NCI-H510A treated with DMSO at 0.1 percent for 48 hours (cell line): ENCODE results near the gene GLYATL3.

Experiments
- DNase-seq: peaks from one replicate; lab custom pipeline; 2025; lab: John Stamatoyannopoulos, UW

GLYATL3 gene

GRCh38 chr6:49514571-49515484 is 15.1 kb downstream of the GLYATL3 start:
- DNase-seq: no peak

GRCh38 chr6:49515485-49516146 is 15.9 kb downstream of the GLYATL3 start:
- no peak for DNase-seq

GRCh38 chr6:49516147-49516505 is 16.4 kb downstream of the GLYATL3 start:
- no peak for DNase-seq

- no peak for DNase-seq
These were observed 18.2 kb downstream of the GLYATL3 start for GRCh38 chr6:49517919-49518318.

- DNase-seq: no peak
These were observed 19.9 kb downstream of the GLYATL3 start for GRCh38 chr6:49519660-49520059.

GRCh38 chr6:49522710-49523593 is 23.2 kb downstream of the GLYATL3 start:
- DNase-seq: peak; percentile 25

- DNase-seq: no peak
These were observed 24.2 kb downstream of the GLYATL3 start for GRCh38 chr6:49523901-49524300.

- no peak for DNase-seq
These were observed 24.8 kb downstream of the GLYATL3 start for GRCh38 chr6:49524541-49524940.

GRCh38 chr6:49526598-49526997 is 26.9 kb downstream of the GLYATL3 start:
- DNase-seq: no peak

GRCh38 chr6:49527320-49527719 is 27.6 kb downstream of the GLYATL3 start:
- no peak for DNase-seq

GRCh38 chr6:49528571-49528970 is 28.8 kb downstream of the GLYATL3 start:
- no peak for DNase-seq

GRCh38 chr6:49530141-49530776 is 30.5 kb downstream of the GLYATL3 start:
- no peak for DNase-seq

GRCh38 chr6:49531774-49532569 is 32.2 kb downstream of the GLYATL3 start:
- peak; percentile 94 for DNase-seq

GRCh38 chr6:49535795-49536194 is 36.1 kb downstream of the GLYATL3 start:
- no peak for DNase-seq

- DNase-seq: no peak
These were observed 39.4 kb downstream of the GLYATL3 start for GRCh38 chr6:49539102-49539501.

GRCh38 chr6:49540614-49541013 is 40.9 kb downstream of the GLYATL3 start:
- no peak for DNase-seq

GRCh38 chr6:49541210-49541724 is 41.5 kb downstream of the GLYATL3 start:
- peak; percentile 43 for DNase-seq

GRCh38 chr6:49541936-49542335 is 42.2 kb downstream of the GLYATL3 start:
- peak; percentile 17 for DNase-seq

GRCh38 chr6:49543087-49543858 is 43.5 kb downstream of the GLYATL3 start:
- no peak for DNase-seq

GRCh38 chr6:49546331-49546730 is 46.6 kb downstream of the GLYATL3 start:
- no peak for DNase-seq
